ENCODE results near the gene CLPSL2.
A peak's percentile ranks its signal among the peaks of the same experiment; 100 is the strongest.

CLPSL2 gene

DNA sequence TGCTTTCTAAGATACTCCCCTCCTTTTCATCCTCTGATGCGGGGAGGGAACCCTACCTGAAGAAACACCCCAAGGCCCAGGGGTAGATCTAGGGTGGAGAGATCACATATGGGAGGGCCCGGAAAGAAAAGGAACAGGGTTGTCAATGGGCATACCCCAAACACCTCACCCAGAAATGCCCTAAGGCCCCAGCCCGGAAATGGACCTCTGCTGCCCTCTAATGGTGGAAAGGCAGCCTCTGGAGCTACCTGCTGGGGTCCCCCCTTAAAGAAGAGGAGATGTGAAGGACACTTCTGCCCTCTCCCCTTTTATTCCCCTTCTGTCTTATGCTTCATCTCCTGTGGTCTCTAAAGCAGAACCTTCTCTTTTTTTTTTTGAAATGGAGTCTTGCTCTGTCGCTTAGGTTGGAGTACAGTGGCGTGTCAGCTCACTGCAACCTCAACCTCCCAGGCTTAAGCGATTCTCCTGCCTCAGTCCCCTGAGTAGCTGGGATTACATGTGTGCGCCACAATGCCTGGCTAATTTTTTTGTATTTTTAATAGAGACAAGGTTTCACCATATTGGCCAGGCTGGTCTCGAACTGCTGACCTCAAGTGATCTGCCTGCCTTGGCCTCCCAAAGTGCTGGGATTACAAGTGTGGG lies 40.0 kb upstream of the CLPSL2 start:
- H3K4me3 ChIP-seq (ENCODE audit: low read depth, low read length) = no peak overlapping the region
- no peak overlapping the region for H3K27ac ChIP-seq
- H3K27me3 ChIP-seq (replicated peaks) = no peaks in the 10 kb centered on the region
- TF ChIP-seq, protein P1, sequence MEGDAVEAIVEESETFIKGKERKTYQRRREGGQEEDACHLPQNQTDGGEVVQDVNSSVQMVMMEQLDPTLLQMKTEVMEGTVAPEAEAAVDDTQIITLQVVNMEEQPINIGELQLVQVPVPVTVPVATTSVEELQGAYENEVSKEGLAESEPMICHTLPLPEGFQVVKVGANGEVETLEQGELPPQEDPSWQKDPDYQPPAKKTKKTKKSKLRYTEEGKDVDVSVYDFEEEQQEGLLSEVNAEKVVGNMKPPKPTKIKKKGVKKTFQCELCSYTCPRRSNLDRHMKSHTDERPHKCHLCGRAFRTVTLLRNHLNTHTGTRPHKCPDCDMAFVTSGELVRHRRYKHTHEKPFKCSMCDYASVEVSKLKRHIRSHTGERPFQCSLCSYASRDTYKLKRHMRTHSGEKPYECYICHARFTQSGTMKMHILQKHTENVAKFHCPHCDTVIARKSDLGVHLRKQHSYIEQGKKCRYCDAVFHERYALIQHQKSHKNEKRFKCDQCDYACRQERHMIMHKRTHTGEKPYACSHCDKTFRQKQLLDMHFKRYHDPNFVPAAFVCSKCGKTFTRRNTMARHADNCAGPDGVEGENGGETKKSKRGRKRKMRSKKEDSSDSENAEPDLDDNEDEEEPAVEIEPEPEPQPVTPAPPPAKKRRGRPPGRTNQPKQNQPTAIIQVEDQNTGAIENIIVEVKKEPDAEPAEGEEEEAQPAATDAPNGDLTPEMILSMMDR (IDR thresholded peaks at IDR 0.05; ENCODE audit: low read depth, low read length, missing control alignments) = peak; percentile 96
- in situ Hi-C loops (cut with HindIII; ENCODE audit: low pct_ligation_motif_present, low sequenced_read_pairs) = no loop called here
- H3K36me3 ChIP-seq (replicated peaks) = no peaks in the 10 kb centered on the region
- peak; percentile 38 for DNase-seq

DNA sequence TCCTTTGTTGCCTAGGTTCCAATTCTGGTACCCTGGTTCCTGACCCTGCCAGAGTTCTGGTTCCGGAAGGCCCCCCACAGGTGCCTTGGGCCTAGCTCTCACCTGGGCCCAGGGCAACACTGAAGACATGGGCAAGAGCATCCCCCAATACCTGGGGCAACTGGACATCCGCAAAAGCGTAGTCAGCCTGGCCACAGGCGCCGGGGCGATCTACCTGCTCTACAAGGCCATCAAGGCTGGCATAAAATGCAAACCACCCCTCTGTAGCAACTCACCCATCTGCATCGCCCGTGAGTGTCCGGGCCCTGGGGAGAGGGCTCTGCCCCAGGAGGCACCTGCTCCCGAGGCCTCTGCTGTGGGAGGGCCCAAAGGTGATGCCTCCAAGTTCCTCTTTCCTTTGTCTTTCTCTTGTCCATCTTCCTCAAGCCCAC lies 39.4 kb upstream of the CLPSL2 start, which contains the start of gene ARMC12:
ARMC12 (plus strand) TSS at position 51 of the 431 bp plus-strand sequence; CDS start at position 128, 77 bp downstream.
- H3K27me3 ChIP-seq (replicated peaks) = no peaks in the 10 kb centered on the region
- DNase-seq = no peak
- H3K4me3 ChIP-seq (ENCODE audit: low read depth, low read length) = no peak within 1 kb of the TSS
- TF ChIP-seq, protein P1 (IDR thresholded peaks at IDR 0.05; ENCODE audit: low read depth, low read length, missing control alignments) = no peak
- in situ Hi-C loops (cut with HindIII; ENCODE audit: low pct_ligation_motif_present, low sequenced_read_pairs) = no loop called here
- H3K27ac ChIP-seq = no peak within 1 kb of the TSS
- no peaks in the 10 kb centered on the region for H3K36me3 ChIP-seq (replicated peaks)

DNA sequence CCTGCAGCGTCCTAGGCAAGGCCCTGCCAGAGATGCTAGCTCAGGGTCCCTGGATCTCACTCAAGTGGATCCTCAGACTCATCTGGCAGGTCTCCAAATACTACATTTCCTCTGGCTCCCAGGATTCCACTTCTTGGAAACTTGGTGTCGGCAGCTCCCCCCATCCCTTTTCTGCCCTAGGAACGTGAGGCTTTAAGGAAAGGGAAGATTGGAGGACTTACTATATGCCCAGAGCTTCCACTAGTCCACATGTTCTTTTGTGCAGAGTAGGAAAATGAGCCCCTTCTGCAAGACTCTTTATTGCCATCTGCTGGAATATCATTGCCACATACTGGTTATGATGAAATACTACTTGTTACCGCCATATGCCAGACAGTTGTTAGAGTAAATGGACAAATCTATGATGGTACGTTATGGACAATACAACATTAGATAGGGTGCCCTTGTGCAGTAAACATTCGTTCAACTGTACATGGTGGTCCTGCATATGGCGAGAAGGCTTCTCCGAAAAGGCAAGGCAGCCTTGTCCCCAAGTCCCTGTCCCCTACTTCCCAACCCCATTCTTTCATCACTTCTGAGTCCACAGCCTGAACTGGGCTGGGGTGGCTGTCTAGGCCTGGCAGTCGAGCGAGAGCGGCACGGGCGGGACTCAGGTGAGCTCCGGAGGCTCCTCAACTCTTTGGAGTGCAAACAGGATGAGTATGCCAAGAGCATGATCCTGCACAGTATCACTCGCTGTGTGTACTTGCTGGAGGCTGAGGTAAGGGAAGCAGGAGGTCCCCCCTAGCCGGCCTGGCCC lies 38.8 kb upstream of the CLPSL2 start:
- no peaks in the 10 kb centered on the region for H3K36me3 ChIP-seq (replicated peaks)
- DNase-seq = peak; percentile 62
- in situ Hi-C loops (cut with HindIII; ENCODE audit: low pct_ligation_motif_present, low sequenced_read_pairs) = no loop called here

DNA sequence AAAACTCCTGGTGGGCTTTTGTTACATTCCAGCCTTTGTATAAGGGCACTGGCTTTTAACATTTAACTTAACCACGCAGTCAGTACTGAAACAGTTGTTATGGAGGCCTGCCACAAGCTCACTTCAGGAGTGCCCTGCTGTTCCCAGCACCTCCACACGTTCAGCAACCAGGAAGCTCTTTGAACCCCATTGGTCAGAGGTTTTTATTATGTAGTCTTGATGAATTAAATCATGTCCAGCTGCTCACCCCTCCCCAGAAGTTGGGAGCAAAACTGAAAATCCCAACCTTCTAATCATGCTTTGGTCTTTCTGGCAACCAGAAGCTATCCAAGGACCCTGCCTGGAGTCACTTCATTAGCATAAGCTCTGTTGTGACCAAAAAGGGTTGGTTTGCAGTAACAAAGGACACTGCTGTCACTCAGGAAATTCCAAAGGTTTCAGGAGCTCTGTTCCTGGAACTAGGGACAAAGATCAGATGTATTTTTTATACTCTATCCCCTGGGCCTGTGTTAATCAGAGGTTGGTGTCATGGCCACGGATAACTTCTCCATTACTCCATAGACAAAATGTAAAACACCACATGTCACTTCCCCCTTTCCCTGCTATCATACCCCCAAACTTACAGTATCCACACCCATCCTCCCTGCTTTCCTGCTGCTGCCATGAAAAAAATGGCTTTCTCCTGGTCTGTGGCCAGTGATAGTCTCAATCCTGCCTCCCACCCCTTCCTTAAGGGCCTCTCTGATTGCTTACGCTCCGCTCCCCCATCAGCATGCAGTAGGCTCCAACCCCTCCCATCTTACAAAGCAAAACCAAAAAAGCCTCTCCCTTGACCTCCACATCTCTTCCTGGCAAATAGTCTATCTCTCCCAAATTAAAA lies 36.5 kb upstream of the CLPSL2 start:
- in situ Hi-C loops (cut with HindIII; ENCODE audit: low pct_ligation_motif_present, low sequenced_read_pairs) = no loop called here
- H3K27ac ChIP-seq = no peak overlapping the region

More for the DNA sequence above, 38.8 kb upstream of the CLPSL2 start:
- H3K4me3 ChIP-seq (ENCODE audit: low read depth, low read length) = no peak overlapping the region
- TF ChIP-seq, protein P1 (IDR thresholded peaks at IDR 0.05; ENCODE audit: low read depth, low read length, missing control alignments) = peak; percentile 69
- H3K27me3 ChIP-seq (replicated peaks) = no peaks in the 10 kb centered on the region
- no peak overlapping the region for H3K27ac ChIP-seq

DNA sequence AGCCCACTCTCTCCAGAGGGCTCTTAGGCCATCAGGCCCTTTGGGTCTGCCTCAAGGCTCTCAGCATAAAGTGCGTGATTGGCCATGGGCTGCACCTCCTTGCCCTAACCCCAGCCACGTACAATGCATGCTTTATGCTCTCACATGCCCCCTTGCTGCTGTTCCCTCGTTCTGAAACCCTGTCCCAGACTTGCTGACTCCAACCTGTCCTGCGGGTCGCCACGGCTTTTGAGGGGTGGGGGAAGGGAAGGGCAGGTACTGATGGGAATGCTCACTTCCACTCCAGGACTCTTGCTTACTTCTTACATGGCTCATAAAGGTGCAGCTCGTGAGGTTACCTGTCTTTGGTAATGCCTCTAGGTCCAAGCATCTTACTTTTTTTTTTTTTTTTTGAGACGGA lies 33.6 kb upstream of the CLPSL2 start:
- DNase-seq = no peak
- Histone ChIP-seq H3K4me3 (ENCODE audit: low read depth, low read length) (no peak overlapping the region), H3K36me3 (replicated peaks) (no peaks in the 10 kb centered on the region), H3K27me3 (replicated peaks) (no peaks in the 10 kb centered on the region), H3K27ac (no peak overlapping the region)
- in situ Hi-C loops (cut with HindIII; ENCODE audit: low pct_ligation_motif_present, low sequenced_read_pairs) = no loop called here
- TF ChIP-seq, protein P1 (IDR thresholded peaks at IDR 0.05; ENCODE audit: low read depth, low read length, missing control alignments) = peak; percentile 24

More for the DNA sequence above, 36.5 kb upstream of the CLPSL2 start:
- Histone ChIP-seq H3K27me3 (replicated peaks) (no peaks in the 10 kb centered on the region), H3K4me3 (ENCODE audit: low read depth, low read length) (no peak overlapping the region), H3K36me3 (replicated peaks) (no peaks in the 10 kb centered on the region)
- TF ChIP-seq, protein P1 (IDR thresholded peaks at IDR 0.05; ENCODE audit: low read depth, low read length, missing control alignments) = no peak
- DNase-seq = no peak

Measured in brain microvascular endothelial cell (primary cell).